ENCODE data around the gene DPH6. TPM values are rescaled to one million over a fixed set of nuclear protein-coding genes. Genes with fewer than 3 reads are reported as not detected.

DPH6 gene
- total RNA-seq, 1 donor from 2014 or later = 41.1 TPM

DNA sequence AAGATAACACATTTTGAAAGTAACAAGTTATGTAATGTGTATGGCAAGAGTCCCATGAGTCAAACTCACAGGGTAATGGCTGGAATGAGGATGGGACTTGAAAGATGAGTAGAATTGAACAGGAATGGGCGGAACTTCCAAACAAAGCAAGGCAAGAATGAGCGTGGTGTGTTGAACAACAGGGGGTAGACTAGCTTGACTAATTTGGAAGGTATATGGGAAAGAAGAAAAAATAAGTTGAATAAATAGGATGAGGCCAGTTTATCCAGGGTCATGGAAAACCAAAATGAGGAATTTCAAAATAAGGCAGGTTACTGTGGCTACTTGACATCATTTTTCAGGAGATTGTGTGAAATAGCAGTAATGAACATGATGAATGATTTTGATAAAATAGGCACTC lies 2.5 kb upstream of the DPH6 start:
- Histone ChIP-seq H3K9me3 (ENCODE audit: low read depth) (no peaks in the 10 kb centered on the region), H4K20me1 (ENCODE audit: low read depth) (no peaks in the 10 kb centered on the region), H3K79me2 (ENCODE audit: low read depth) (peaks cover 31% of the 10 kb centered on the region), H3K36me3 (no peaks in the 10 kb centered on the region), H3K4me3 (peak overlapping the region; percentile 43), H3F3A (ENCODE audit: low read depth) (peaks cover 60% of the 10 kb centered on the region), H3K4me2 (peak overlapping the region; percentile 81), H3K27ac (peak overlapping the region; percentile 97), H3K9ac (no peak overlapping the region), H3K4me1 (peaks cover 66% of the 10 kb centered on the region), H2AFZ (replicated peaks) (no peak overlapping the region), H3K27me3 (no peaks in the 10 kb centered on the region)
- no peaks in the 10 kb centered on the region for H3K9me3 Mint-ChIP-seq
- peaks cover 4% of the 10 kb centered on the region for H3K27me3 Mint-ChIP-seq (ENCODE audit: insufficient read depth, low read depth)
- H3K36me3 Mint-ChIP-seq = peaks cover 3% of the 10 kb centered on the region
- H3K4me1 Mint-ChIP-seq = peaks cover 47% of the 10 kb centered on the region
- peak overlapping the region; percentile 35 for H3K4me3 Mint-ChIP-seq
- H3K27ac Mint-ChIP-seq = peak overlapping the region; percentile 27
- DNase-seq (ENCODE audit: low spot score) = peak; percentile 72
- TF ChIP-seq EZH2 (IDR thresholded peaks at IDR 0.05) (no peak), EZH2phosphoT487 (IDR thresholded peaks at IDR 0.05) (no peak)

DNA sequence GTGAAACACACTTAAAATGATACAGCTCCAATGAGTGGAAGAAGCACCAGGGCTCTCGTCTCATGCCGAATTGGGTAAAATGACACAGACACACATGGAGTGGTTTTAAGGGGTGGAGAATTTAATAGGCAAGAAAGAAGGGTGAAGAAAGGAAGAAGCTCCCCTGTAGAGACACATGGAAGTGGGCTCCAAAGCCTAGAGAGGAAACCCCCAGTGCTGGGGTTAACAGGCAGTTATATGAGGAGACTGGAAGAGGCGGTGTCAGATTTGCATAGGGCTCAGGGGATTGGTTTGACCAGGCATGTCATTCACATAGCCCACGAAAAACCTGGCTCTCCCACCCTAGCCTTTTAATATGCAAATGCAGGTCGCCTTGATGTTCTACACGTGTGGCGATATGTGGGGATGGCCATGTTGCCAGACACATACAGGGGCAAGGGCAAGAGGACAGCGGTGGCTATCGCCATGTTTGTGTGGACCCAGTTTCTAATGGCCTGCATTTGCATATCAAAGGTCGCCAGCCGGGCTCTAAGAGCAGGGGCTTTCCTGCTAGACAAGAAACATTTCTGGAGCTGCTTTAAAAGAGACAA lies 1.9 kb upstream of the DPH6 start:
- H3K36me3 Mint-ChIP-seq = peaks cover 3% of the 10 kb centered on the region
- H3F3A ChIP-seq (ENCODE audit: low read depth) = peaks cover 60% of the 10 kb centered on the region
- H3K27me3 ChIP-seq = no peaks in the 10 kb centered on the region
- H3K4me3 ChIP-seq = peak overlapping the region; percentile 43
- no peak overlapping the region for H3K27ac Mint-ChIP-seq
- peak overlapping the region; percentile 81 for H3K4me2 ChIP-seq
- no peaks in the 10 kb centered on the region for H3K9me3 ChIP-seq (ENCODE audit: low read depth)
- H3K9me3 Mint-ChIP-seq = no peaks in the 10 kb centered on the region
- TF ChIP-seq EZH2 (IDR thresholded peaks at IDR 0.05) (no peak), EZH2phosphoT487 (IDR thresholded peaks at IDR 0.05) (no peak)
- TF ChIP-seq, protein P1, sequence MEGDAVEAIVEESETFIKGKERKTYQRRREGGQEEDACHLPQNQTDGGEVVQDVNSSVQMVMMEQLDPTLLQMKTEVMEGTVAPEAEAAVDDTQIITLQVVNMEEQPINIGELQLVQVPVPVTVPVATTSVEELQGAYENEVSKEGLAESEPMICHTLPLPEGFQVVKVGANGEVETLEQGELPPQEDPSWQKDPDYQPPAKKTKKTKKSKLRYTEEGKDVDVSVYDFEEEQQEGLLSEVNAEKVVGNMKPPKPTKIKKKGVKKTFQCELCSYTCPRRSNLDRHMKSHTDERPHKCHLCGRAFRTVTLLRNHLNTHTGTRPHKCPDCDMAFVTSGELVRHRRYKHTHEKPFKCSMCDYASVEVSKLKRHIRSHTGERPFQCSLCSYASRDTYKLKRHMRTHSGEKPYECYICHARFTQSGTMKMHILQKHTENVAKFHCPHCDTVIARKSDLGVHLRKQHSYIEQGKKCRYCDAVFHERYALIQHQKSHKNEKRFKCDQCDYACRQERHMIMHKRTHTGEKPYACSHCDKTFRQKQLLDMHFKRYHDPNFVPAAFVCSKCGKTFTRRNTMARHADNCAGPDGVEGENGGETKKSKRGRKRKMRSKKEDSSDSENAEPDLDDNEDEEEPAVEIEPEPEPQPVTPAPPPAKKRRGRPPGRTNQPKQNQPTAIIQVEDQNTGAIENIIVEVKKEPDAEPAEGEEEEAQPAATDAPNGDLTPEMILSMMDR (IDR thresholded peaks at IDR 0.05) = no peak
- no peaks in the 10 kb centered on the region for H4K20me1 ChIP-seq (ENCODE audit: low read depth)
- peak overlapping the region; percentile 70 for H3K4me3 Mint-ChIP-seq
- no peak overlapping the region for H2AFZ ChIP-seq (replicated peaks)
- DNase-seq (ENCODE audit: low spot score) = peak; percentile 69
- no peak overlapping the region for H3K9ac ChIP-seq
- no peaks in the 10 kb centered on the region for H3K36me3 ChIP-seq
- peaks cover 47% of the 10 kb centered on the region for H3K4me1 Mint-ChIP-seq
- peak overlapping the region; percentile 97 for H3K27ac ChIP-seq
- H3K27me3 Mint-ChIP-seq (ENCODE audit: insufficient read depth, low read depth) = peaks cover 4% of the 10 kb centered on the region
- peaks cover 66% of the 10 kb centered on the region for H3K4me1 ChIP-seq
- peaks cover 33% of the 10 kb centered on the region for H3K79me2 ChIP-seq (ENCODE audit: low read depth)

DNA sequence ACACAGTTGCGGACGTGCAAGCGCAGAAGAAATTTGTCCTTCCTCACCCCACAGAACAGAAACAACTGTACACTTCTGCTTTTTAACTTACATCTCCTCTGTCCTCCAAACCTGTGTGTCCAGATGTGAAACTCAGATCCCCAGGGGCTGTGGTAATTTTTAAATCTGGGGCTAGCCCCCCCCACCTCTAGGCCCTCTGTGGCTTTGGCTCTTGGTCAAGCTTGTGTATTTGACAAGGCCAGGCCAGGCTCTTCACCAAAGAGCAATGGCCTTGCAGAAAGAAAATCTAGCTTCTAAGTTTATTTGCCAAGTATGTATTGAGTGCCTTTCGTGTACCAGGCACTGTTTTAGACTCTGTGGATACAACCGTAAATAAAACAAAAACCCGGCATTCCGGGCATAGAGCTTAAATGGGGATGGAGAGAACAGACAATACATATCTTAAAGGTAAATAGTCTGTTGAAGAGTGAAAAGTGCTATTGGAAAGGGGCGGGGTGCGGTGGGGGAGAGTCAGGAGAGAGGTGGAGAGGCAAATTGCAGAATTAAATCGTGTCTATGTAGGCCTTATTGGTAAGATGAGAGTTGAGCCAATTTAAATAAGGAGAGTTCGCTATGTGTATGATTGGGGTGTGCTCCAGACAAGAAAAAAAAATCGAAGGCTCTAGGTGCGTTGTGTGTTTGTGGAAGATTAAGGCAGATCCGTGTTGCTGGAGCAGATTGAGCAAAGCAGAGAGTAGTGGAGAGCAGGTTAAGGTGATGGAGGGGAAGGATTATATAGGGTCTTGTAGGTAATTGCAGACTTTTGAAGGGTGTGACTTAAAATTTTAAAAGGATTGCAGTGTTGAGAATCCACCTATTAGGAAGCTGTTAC lies 781 bp upstream of the DPH6 start:
- Mint-ChIP-seq H3K27me3 (ENCODE audit: insufficient read depth, low read depth) (peaks cover 4% of the 10 kb centered on the region), H3K36me3 (peaks cover 3% of the 10 kb centered on the region), H3K9me3 (no peaks in the 10 kb centered on the region), H3K27ac (peak overlapping the region; percentile 95), H3K4me3 (peak overlapping the region; percentile 88), H3K4me1 (peaks cover 47% of the 10 kb centered on the region)
- H3K4me2 ChIP-seq = peak overlapping the region; percentile 81
- no peak for DNase-seq (ENCODE audit: low spot score)
- H3K9me3 ChIP-seq (ENCODE audit: low read depth) = no peaks in the 10 kb centered on the region
- H4K20me1 ChIP-seq (ENCODE audit: low read depth) = no peaks in the 10 kb centered on the region
- TF ChIP-seq EZH2phosphoT487 (IDR thresholded peaks at IDR 0.05) (no peak), EZH2 (IDR thresholded peaks at IDR 0.05) (no peak)
- TF ChIP-seq, protein P1 (IDR thresholded peaks at IDR 0.05) = no peak
- H3K36me3 ChIP-seq = no peaks in the 10 kb centered on the region
- peaks cover 60% of the 10 kb centered on the region for H3F3A ChIP-seq (ENCODE audit: low read depth)
- no peak overlapping the region for H3K27ac ChIP-seq
- H2AFZ ChIP-seq (replicated peaks) = peak overlapping the region; percentile 89
- peaks cover 56% of the 10 kb centered on the region for H3K4me1 ChIP-seq
- H3K4me3 ChIP-seq = peak overlapping the region; percentile 68
- peaks cover 33% of the 10 kb centered on the region for H3K79me2 ChIP-seq (ENCODE audit: low read depth)
- H3K9ac ChIP-seq = no peak overlapping the region
- no peaks in the 10 kb centered on the region for H3K27me3 ChIP-seq
